BJ (cell line): ENCODE results near the gene NUP85. TPM values are rescaled to one million over a fixed set of nuclear protein-coding genes. Genes with fewer than 3 reads are reported as not detected.

ENCODE experiments used
- CTCF ChIA-PET: fragments of 350-600 bp; formaldehyde crosslinking; extraction: SDS; loops from one replicate; lab custom pipeline; 2021; ENCODE audit warnings: antibody characterized with exemption, inconsistent platforms; lab: Yijun Ruan, JAX
- POLR2A ChIA-PET: fragments of 300-600 bp; sonication (Branson Sonifier 250); formaldehyde crosslinking; extraction: SDS; loops from one replicate; lab custom pipeline; 2021; ENCODE audit warnings: antibody characterized with exemption; lab: Charles Lee
- DNase-seq: peaks from one replicate; pipeline ENCODE4 v3.0.0-alpha.2; 2011; ENCODE audit warnings: low read depth
- H3K27me3 ChIP-seq: 2 replicates; pipeline ENCODE4 v1.6.0; 2011; ENCODE audit warnings: low read length; ENCODE audit not compliant: control insufficient read depth, insufficient read depth
- H3K36me3 ChIP-seq: 2 replicates; pipeline ENCODE4 v1.5.1; 2011; ENCODE audit warnings: low read length; ENCODE audit not compliant: control insufficient read depth, insufficient read depth
- H3K4me3 ChIP-seq: 2 replicates; pipeline ENCODE4 v1.5.1; 2011; ENCODE audit warnings: low read depth, mild to moderate bottlenecking, control low read depth, low read length
- polyA plus RNA-seq: library from polyadenylated mRNA; depleted of rRNA; stranded (reverse); fragments of >200 nt; gene quantifications from 2 replicates; pipeline ENCODE4 v1.2.3, GENCODE V29; 2011
- TF ChIP-seq, protein P1 (sequence below): IDR thresholded peaks from 2 replicates; pipeline ENCODE4 v1.5.1; 2011; ENCODE audit warnings: low read depth, mild to moderate bottlenecking, control low read depth, inconsistent platforms, low read length, moderate library complexity; ENCODE audit not compliant: insufficient read depth

Gene NUP85
- polyA plus RNA-seq, 1 experiment: 74.1 TPM

DNA sequence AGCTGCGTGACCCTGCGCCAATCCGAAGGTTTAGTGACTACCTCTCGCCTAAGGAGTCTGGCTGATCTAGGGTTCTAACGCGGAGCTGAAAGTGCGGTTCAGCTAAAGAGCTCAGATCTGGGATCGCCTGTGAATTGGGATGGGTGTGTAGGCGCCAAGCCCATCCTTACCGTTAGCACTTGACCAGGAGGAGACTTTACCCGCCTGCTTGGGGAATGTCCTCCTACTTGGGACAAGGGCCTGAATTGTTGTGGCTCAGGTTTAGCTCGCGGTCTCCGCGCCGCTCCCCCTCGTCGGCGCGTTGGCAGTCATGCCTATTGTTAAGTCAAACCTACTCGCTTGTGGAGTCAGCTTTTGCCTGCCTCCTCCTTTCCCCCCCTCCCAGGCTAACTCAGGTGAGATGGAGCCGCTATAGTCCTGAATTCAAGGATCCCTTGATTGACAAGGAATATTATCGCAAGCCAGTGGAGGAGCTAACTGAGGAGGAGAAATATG is 56.7 kb downstream of the NUP85 start:
- no peaks in the 10 kb centered on the region for H3K27me3 ChIP-seq
- POLR2A ChIA-PET: interaction anchor here (0.6 kb wide), 1 partner anchor 9 kb away, joined by 3 read pairs; the partner anchor contains the start of gene MIF4GD
- H3K36me3 ChIP-seq: peaks cover 9% of the 10 kb centered on the region
- CTCF ChIA-PET: interaction anchor here (0.6 to 2.9 kb wide), 8 partner anchors 9 to 455 kb away, joined by 3 to 36 read pairs (median 4); partner anchors contain the start of genes MIF4GD and SLC25A19
- H3K4me3 ChIP-seq: peak overlapping the region; percentile 84
- TF ChIP-seq, protein P1, sequence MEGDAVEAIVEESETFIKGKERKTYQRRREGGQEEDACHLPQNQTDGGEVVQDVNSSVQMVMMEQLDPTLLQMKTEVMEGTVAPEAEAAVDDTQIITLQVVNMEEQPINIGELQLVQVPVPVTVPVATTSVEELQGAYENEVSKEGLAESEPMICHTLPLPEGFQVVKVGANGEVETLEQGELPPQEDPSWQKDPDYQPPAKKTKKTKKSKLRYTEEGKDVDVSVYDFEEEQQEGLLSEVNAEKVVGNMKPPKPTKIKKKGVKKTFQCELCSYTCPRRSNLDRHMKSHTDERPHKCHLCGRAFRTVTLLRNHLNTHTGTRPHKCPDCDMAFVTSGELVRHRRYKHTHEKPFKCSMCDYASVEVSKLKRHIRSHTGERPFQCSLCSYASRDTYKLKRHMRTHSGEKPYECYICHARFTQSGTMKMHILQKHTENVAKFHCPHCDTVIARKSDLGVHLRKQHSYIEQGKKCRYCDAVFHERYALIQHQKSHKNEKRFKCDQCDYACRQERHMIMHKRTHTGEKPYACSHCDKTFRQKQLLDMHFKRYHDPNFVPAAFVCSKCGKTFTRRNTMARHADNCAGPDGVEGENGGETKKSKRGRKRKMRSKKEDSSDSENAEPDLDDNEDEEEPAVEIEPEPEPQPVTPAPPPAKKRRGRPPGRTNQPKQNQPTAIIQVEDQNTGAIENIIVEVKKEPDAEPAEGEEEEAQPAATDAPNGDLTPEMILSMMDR: no peak
- no peak for DNase-seq

GRCh38 chr17:75263055-75263454 is 57.6 kb downstream of the NUP85 start:
- ChIA-PET CTCF (interaction anchor here (1.0 to 2.9 kb wide), 3 partner anchors 8 to 150 kb away, joined by 3 to 36 read pairs (median 11); partner anchors contain the start of gene MIF4GD), POLR2A (no interaction called here)
- TF ChIP-seq, protein P1: no peak
- peaks cover 9% of the 10 kb centered on the region for H3K36me3 ChIP-seq
- H3K27me3 ChIP-seq: no peaks in the 10 kb centered on the region
- H3K4me3 ChIP-seq: no peak overlapping the region
- no peak for DNase-seq

DNA sequence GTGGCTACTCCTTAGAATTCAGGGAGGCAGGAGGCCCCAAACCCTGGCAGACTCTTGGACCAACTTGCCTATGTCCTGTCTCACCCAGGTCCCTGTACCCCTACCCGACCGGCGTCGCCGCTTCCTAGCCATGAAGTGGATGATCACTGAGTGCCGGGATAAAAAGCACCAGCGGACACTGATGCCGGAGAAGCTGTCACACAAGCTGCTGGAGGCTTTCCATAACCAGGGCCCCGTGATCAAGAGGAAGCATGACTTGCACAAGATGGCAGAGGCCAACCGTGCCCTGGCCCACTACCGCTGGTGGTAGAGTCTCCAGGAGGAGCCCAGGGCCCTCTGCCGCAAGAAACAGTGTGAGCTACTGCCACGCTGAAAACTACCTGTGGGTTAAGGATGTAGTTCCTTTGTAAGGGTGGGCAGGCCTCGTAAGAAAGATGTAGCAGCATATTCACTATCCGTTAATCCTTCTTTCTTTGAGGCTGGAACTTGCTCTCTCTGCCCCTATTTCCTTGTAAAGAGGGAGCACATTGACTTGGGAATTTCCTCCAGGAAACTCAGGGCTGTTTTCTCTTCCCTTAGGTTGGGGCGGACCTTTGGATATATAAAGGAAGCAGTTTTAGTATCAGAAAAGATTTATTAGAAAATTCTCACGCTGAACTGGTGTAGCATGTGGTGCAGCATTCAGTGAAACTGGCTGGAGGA is 60.3 kb downstream of the NUP85 start:
- Histone ChIP-seq H3K36me3 (peaks cover 9% of the 10 kb centered on the region), H3K4me3 (no peak overlapping the region), H3K27me3 (no peaks in the 10 kb centered on the region)
- ChIA-PET CTCF (no interaction called here), POLR2A (no interaction called here)
- TF ChIP-seq, protein P1: no peak
- no peak for DNase-seq

DNA sequence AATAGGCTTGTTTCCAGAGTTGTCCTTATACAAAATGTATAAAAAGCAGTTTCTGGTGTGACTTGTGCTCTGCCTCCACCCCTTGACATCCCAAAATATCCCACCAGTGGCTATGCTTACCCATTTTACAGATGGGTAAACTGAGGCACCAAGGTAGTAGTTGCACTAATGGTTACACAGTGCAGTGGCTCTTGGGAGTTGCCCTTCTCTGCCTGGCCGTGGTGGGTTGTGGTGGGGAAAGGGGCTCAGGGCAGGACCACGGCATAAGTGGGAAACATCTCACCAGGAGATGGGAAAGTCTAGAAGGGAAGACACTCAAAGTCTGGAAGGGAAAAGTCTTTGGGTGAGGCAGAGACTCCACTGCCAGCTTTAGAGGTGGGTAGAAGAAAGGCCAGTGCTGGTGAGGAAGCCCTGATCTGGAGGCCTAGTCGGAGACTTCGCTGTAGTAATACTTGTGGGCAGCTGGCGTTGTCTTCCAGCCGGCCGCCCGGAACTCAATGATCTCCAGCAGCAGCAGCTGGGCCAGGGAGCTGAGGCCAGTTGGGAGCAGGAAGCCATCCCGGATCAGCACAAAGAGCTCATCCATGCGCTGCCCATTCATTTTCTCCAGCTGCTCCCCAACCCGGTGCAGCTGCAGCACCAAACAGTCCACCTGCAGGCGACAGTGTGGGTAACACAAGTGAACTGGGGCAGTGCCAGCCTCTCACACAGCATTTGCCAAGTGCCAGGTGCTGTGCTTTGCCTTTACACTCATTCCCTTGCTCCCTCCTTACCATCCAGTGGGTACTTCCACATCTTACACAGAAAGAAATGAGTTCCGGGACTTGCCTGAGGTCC is 61.1 kb downstream of the NUP85 start:
- TF ChIP-seq, protein P1: no peak
- H3K36me3 ChIP-seq: peaks cover 9% of the 10 kb centered on the region
- ChIA-PET POLR2A (no interaction called here), CTCF (interaction anchor here (1.1 kb wide), 1 partner anchor 23 kb away, joined by 3 read pairs; the partner anchor contains the start of gene SLC25A19)
- no peaks in the 10 kb centered on the region for H3K27me3 ChIP-seq
- H3K4me3 ChIP-seq: no peak overlapping the region
- no peak for DNase-seq

DNA sequence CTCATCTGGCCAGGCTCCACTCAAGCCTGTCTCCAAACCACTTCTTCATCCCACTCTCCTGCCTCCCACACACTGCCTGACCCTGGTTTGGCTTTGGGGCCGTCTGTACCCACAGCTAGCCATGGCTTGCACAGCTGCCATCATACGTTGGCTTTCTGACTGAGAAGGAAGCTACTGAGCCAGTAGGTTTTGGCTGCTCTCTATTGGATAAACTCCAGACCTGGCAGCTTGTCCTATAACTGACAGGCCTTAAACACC is 61.6 kb downstream of the NUP85 start:
- no peaks in the 10 kb centered on the region for H3K27me3 ChIP-seq
- ChIA-PET POLR2A (no interaction called here), CTCF (interaction anchor here (1.1 kb wide), 1 partner anchor 22 kb away, joined by 3 read pairs; the partner anchor contains the start of gene SLC25A19)
- no peak for DNase-seq
- H3K36me3 ChIP-seq: peaks cover 9% of the 10 kb centered on the region
- TF ChIP-seq, protein P1: no peak
- H3K4me3 ChIP-seq: no peak overlapping the region
